ENCODE measurements around the gene RUNX2.

RUNX2 gene

GRCh38 chr6:45375449-45375848 lies 47.3 kb downstream of the RUNX2 start:
- DNase-seq, result no peak
- no peaks in the 10 kb centered on the region for H3K36me3 ChIP-seq (ENCODE audit: control insufficient read depth, insufficient read depth, low read length)

GRCh38 chr6:45376310-45377042 lies 48.3 kb downstream of the RUNX2 start:
- no peaks in the 10 kb centered on the region for H3K27me3 ChIP-seq (replicated peaks; ENCODE audit: control insufficient read depth, insufficient read depth, low read length, poor library complexity, severe bottlenecking)
- no peaks in the 10 kb centered on the region for H3K36me3 ChIP-seq (ENCODE audit: control insufficient read depth, insufficient read depth, low read length)
- DNase-seq, result no peak
- peak overlapping the region; percentile 84 for H3K27ac ChIP-seq (ENCODE audit: insufficient read depth, low read length, poor library complexity, severe bottlenecking)
- H3K9me3 ChIP-seq (ENCODE audit: control insufficient read depth, low read length), result no peaks in the 10 kb centered on the region
- peaks cover 3% of the 10 kb centered on the region for H3K4me1 ChIP-seq (ENCODE audit: control insufficient read depth, insufficient read depth, low read length, poor library complexity, severe bottlenecking)
- peak overlapping the region; percentile 69 for H3K4me3 ChIP-seq (ENCODE audit: insufficient read depth, low read depth, low read length, poor library complexity, severe bottlenecking)

More at GRCh38 chr6:45375449-45375848, 47.3 kb downstream of the RUNX2 start:
- H3K4me1 ChIP-seq (ENCODE audit: control insufficient read depth, insufficient read depth, low read length, poor library complexity, severe bottlenecking), result peaks cover 3% of the 10 kb centered on the region
- no peak overlapping the region for H3K27ac ChIP-seq (ENCODE audit: insufficient read depth, low read length, poor library complexity, severe bottlenecking)
- H3K27me3 ChIP-seq (replicated peaks; ENCODE audit: control insufficient read depth, insufficient read depth, low read length, poor library complexity, severe bottlenecking), result no peaks in the 10 kb centered on the region
- H3K4me3 ChIP-seq (ENCODE audit: insufficient read depth, low read depth, low read length, poor library complexity, severe bottlenecking), result no peak overlapping the region
- no peaks in the 10 kb centered on the region for H3K9me3 ChIP-seq (ENCODE audit: control insufficient read depth, low read length)

- Histone ChIP-seq H3K9me3 (ENCODE audit: control insufficient read depth, low read length) (no peaks in the 10 kb centered on the region), H3K27ac (ENCODE audit: insufficient read depth, low read length, poor library complexity, severe bottlenecking) (peak overlapping the region; percentile 84), H3K36me3 (ENCODE audit: control insufficient read depth, insufficient read depth, low read length) (no peaks in the 10 kb centered on the region), H3K4me1 (ENCODE audit: control insufficient read depth, insufficient read depth, low read length, poor library complexity, severe bottlenecking) (peaks cover 3% of the 10 kb centered on the region), H3K27me3 (replicated peaks; ENCODE audit: control insufficient read depth, insufficient read depth, low read length, poor library complexity, severe bottlenecking) (no peaks in the 10 kb centered on the region), H3K4me3 (ENCODE audit: insufficient read depth, low read depth, low read length, poor library complexity, severe bottlenecking) (peak overlapping the region; percentile 69)
- no peak for DNase-seq
These were observed 49.0 kb downstream of the RUNX2 start for GRCh38 chr6:45377043-45377553.

GRCh38 chr6:45377554-45378333 lies 49.6 kb downstream of the RUNX2 start, which contains the start of gene SUPT3H:
TSS of gene SUPT3H (minus strand) at chr6:45377934.
- H3K4me3 ChIP-seq (ENCODE audit: insufficient read depth, low read depth, low read length, poor library complexity, severe bottlenecking), result peak within 1 kb of the TSS; percentile 69
- peaks cover 3% of the 10 kb centered on the region for H3K4me1 ChIP-seq (ENCODE audit: control insufficient read depth, insufficient read depth, low read length, poor library complexity, severe bottlenecking)
- H3K27me3 ChIP-seq (replicated peaks; ENCODE audit: control insufficient read depth, insufficient read depth, low read length, poor library complexity, severe bottlenecking), result no peaks in the 10 kb centered on the region
- DNase-seq, result peak; percentile 84 to 87 (median 85)
- H3K27ac ChIP-seq (ENCODE audit: insufficient read depth, low read length, poor library complexity, severe bottlenecking), result peak within 1 kb of the TSS; percentile 84
- H3K36me3 ChIP-seq (ENCODE audit: control insufficient read depth, insufficient read depth, low read length), result no peaks in the 10 kb centered on the region
- no peaks in the 10 kb centered on the region for H3K9me3 ChIP-seq (ENCODE audit: control insufficient read depth, low read length)

- Histone ChIP-seq H3K27ac (ENCODE audit: insufficient read depth, low read length, poor library complexity, severe bottlenecking) (peak overlapping the region; percentile 84), H3K36me3 (ENCODE audit: control insufficient read depth, insufficient read depth, low read length) (no peaks in the 10 kb centered on the region), H3K4me3 (ENCODE audit: insufficient read depth, low read depth, low read length, poor library complexity, severe bottlenecking) (peak overlapping the region; percentile 69), H3K4me1 (ENCODE audit: control insufficient read depth, insufficient read depth, low read length, poor library complexity, severe bottlenecking) (peaks cover 3% of the 10 kb centered on the region), H3K9me3 (ENCODE audit: control insufficient read depth, low read length) (no peaks in the 10 kb centered on the region), H3K27me3 (replicated peaks; ENCODE audit: control insufficient read depth, insufficient read depth, low read length, poor library complexity, severe bottlenecking) (no peaks in the 10 kb centered on the region)
- peak in 1 of 3 donors; percentile 9 for DNase-seq
These were observed 50.3 kb downstream of the RUNX2 start for GRCh38 chr6:45378334-45378926.

GRCh38 chr6:45382391-45382790 lies 54.3 kb downstream of the RUNX2 start:
- Histone ChIP-seq H3K27ac (ENCODE audit: insufficient read depth, low read length, poor library complexity, severe bottlenecking) (no peak overlapping the region), H3K9me3 (ENCODE audit: control insufficient read depth, low read length) (no peaks in the 10 kb centered on the region), H3K36me3 (ENCODE audit: control insufficient read depth, insufficient read depth, low read length) (no peaks in the 10 kb centered on the region), H3K4me1 (ENCODE audit: control insufficient read depth, insufficient read depth, low read length, poor library complexity, severe bottlenecking) (no peaks in the 10 kb centered on the region), H3K4me3 (ENCODE audit: insufficient read depth, low read depth, low read length, poor library complexity, severe bottlenecking) (no peak overlapping the region), H3K27me3 (replicated peaks; ENCODE audit: control insufficient read depth, insufficient read depth, low read length, poor library complexity, severe bottlenecking) (no peaks in the 10 kb centered on the region)
- DNase-seq, result no peak

- no peak for DNase-seq
- H3K9me3 ChIP-seq (ENCODE audit: control insufficient read depth, low read length), result no peaks in the 10 kb centered on the region
- H3K27ac ChIP-seq (ENCODE audit: insufficient read depth, low read length, poor library complexity, severe bottlenecking), result no peak overlapping the region
- no peaks in the 10 kb centered on the region for H3K4me1 ChIP-seq (ENCODE audit: control insufficient read depth, insufficient read depth, low read length, poor library complexity, severe bottlenecking)
- no peak overlapping the region for H3K4me3 ChIP-seq (ENCODE audit: insufficient read depth, low read depth, low read length, poor library complexity, severe bottlenecking)
- H3K36me3 ChIP-seq (ENCODE audit: control insufficient read depth, insufficient read depth, low read length), result no peaks in the 10 kb centered on the region
- H3K27me3 ChIP-seq (replicated peaks; ENCODE audit: control insufficient read depth, insufficient read depth, low read length, poor library complexity, severe bottlenecking), result no peaks in the 10 kb centered on the region
These were observed 58.4 kb downstream of the RUNX2 start for GRCh38 chr6:45386501-45386900.

- Histone ChIP-seq H3K4me3 (ENCODE audit: insufficient read depth, low read depth, low read length, poor library complexity, severe bottlenecking) (no peak overlapping the region), H3K27ac (ENCODE audit: insufficient read depth, low read length, poor library complexity, severe bottlenecking) (no peak overlapping the region), H3K9me3 (ENCODE audit: control insufficient read depth, low read length) (no peaks in the 10 kb centered on the region), H3K4me1 (ENCODE audit: control insufficient read depth, insufficient read depth, low read length, poor library complexity, severe bottlenecking) (no peaks in the 10 kb centered on the region), H3K36me3 (ENCODE audit: control insufficient read depth, insufficient read depth, low read length) (no peaks in the 10 kb centered on the region), H3K27me3 (replicated peaks; ENCODE audit: control insufficient read depth, insufficient read depth, low read length, poor library complexity, severe bottlenecking) (no peaks in the 10 kb centered on the region)
- DNase-seq, result no peak
These were observed 59.1 kb downstream of the RUNX2 start for GRCh38 chr6:45387236-45387635.

- Histone ChIP-seq H3K9me3 (ENCODE audit: control insufficient read depth, low read length) (no peaks in the 10 kb centered on the region), H3K36me3 (ENCODE audit: control insufficient read depth, insufficient read depth, low read length) (no peaks in the 10 kb centered on the region), H3K4me1 (ENCODE audit: control insufficient read depth, insufficient read depth, low read length, poor library complexity, severe bottlenecking) (no peaks in the 10 kb centered on the region), H3K4me3 (ENCODE audit: insufficient read depth, low read depth, low read length, poor library complexity, severe bottlenecking) (no peak overlapping the region), H3K27ac (ENCODE audit: insufficient read depth, low read length, poor library complexity, severe bottlenecking) (no peak overlapping the region), H3K27me3 (replicated peaks; ENCODE audit: control insufficient read depth, insufficient read depth, low read length, poor library complexity, severe bottlenecking) (no peaks in the 10 kb centered on the region)
- DNase-seq, result no peak
These were observed 60.2 kb downstream of the RUNX2 start for GRCh38 chr6:45388328-45388727.
